ENCODE results near the gene SYF2. TPM values are rescaled to one million over a fixed set of nuclear protein-coding genes. Genes with fewer than 3 reads are reported as not detected.

Gene SYF2
- total and polyA plus RNA-seq, 2 experiments from 2014 or later = 24.6 to 82.6 TPM

DNA sequence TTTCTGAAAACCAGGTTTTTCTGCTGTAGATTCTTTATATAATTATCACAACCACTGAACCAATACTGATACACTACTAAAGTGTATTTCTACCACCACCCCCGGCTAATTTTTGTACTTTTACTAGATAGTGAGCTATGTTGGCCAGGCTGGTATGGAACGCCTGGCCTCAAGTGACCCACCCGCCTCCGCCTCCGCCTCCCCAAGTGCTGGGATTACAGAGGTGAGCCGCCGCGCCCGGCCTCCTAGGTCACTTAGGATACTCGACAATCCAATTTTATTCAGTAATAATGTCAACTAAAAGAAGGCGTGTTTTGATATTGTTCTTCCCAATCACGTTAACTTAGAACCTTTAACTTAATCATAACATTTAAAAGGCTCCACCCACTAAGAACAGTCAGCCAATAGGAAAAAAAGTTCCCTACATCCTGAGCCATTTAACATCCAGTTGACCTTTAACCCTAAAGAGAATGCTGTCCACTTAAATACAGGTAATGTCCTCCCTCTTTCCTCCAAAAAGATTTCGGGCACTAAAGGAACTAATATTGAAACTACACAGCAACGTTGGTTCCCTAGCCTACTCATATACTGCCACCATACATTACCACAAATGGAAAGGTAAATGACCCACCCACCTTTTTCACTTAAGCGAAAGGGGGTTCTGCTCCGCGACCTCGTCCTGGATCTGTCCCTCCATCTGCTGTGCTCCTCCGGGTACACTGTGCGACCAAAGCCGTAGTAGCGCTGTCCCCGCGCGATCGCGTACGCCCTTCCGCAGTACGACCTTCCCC lies 13.7 kb upstream of the SYF2 start:
- no peaks in the 10 kb centered on the region; the same call in 1 of the 3 replicates for H3K9me3 Mint-ChIP-seq
- peaks cover 12% of the 10 kb centered on the region for H3K4me1 Mint-ChIP-seq
- H3K27ac ChIP-seq (ENCODE audit: low read depth) = no peak overlapping the region
- peak overlapping the region; percentile 75 for H3K4me3 ChIP-seq
- H3K9me2 ChIP-seq (ENCODE audit: insufficient read depth) = no peaks in the 10 kb centered on the region
- peak; percentile 63 for DNase-seq (ENCODE audit: low spot score)
- peak; percentile 6; the same call in 1 of the 3 replicates for ATAC-seq
- H3K27ac Mint-ChIP-seq = peak overlapping the region; percentile 97
- no peak for TF ChIP-seq NANOG (IDR thresholded peaks at IDR 0.05; ENCODE audit: borderline replicate concordance)
- TF ChIP-seq POLR2AphosphoS5 (IDR thresholded peaks at IDR 0.05; ENCODE audit: low read depth) = peak; percentile 42; the same call in 1 of the 2 replicates
- H3K4me2 ChIP-seq = peak overlapping the region; percentile 73
- peaks cover 31% of the 10 kb centered on the region for H3K79me2 ChIP-seq (replicated peaks; ENCODE audit: insufficient read depth)
- peaks cover 34% of the 10 kb centered on the region for H3K36me3 ChIP-seq (ENCODE audit: insufficient read depth)
- H3K36me3 Mint-ChIP-seq (ENCODE audit: low read depth) = peaks cover 54% of the 10 kb centered on the region
- no peaks in the 10 kb centered on the region for H3K27me3 ChIP-seq (ENCODE audit: insufficient read depth)
- peaks cover 11% of the 10 kb centered on the region for H3K27me3 Mint-ChIP-seq (ENCODE audit: insufficient read depth, low read depth, poor library complexity)
- peaks cover 4% of the 10 kb centered on the region; the same call in 1 of the 2 replicates for H3F3A ChIP-seq (replicated peaks; ENCODE audit: low read depth)
- peak overlapping the region; percentile 89 for H3K4me3 Mint-ChIP-seq
- H4K20me1 ChIP-seq (replicated peaks; ENCODE audit: insufficient read depth) = peaks cover 4% of the 10 kb centered on the region
- 0 out of 2 replicates have a peak overlapping the region, but pooled peaks have one; percentile 45 for H2AFZ ChIP-seq
- no peaks in the 10 kb centered on the region; the same call in 1 of the 2 replicates for H3K4me1 ChIP-seq (ENCODE audit: insufficient read depth)

DNA sequence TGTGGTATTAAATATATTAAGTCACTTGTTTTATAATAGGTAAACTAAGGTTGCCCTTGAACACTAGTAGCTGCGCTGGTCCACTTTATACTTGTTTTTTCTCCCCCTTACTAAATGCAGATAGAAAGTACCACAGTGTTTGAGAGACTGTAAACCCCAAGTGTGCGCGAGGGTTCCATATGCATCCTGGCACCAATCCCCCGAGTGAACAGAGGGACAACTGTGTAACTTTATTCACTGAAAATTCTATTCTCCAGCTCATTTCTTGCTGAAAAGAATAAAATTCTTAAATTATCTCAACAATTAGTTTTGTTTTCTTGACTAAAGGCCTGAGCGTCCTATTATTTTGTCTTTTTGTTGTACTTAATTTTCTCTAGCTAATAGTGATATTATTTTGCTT lies 13.1 kb upstream of the SYF2 start:
- no peaks in the 10 kb centered on the region for H3K27me3 ChIP-seq (ENCODE audit: insufficient read depth)
- H3F3A ChIP-seq (replicated peaks; ENCODE audit: low read depth) = peaks cover 9% of the 10 kb centered on the region
- peaks cover 34% of the 10 kb centered on the region for H3K36me3 ChIP-seq (ENCODE audit: insufficient read depth)
- Mint-ChIP-seq H3K27ac (peak overlapping the region; percentile 79; the same call in 1 of the 2 replicates), H3K36me3 (ENCODE audit: low read depth) (peaks cover 54% of the 10 kb centered on the region), H3K4me3 (peak overlapping the region; percentile 89), H3K4me1 (peaks cover 12% of the 10 kb centered on the region), H3K27me3 (ENCODE audit: insufficient read depth, low read depth, poor library complexity) (peaks cover 15% of the 10 kb centered on the region), H3K9me3 (no peaks in the 10 kb centered on the region; the same call in 1 of the 3 replicates)
- peak overlapping the region; percentile 73 for H3K4me2 ChIP-seq
- ATAC-seq = no peak
- peaks cover 4% of the 10 kb centered on the region for H4K20me1 ChIP-seq (replicated peaks; ENCODE audit: insufficient read depth)
- peaks cover 6% of the 10 kb centered on the region for H3K4me1 ChIP-seq (ENCODE audit: insufficient read depth)
- no peak overlapping the region for H2AFZ ChIP-seq
- no peak overlapping the region for H3K27ac ChIP-seq (ENCODE audit: low read depth)
- no peak for TF ChIP-seq EZH2 (IDR thresholded peaks at IDR 0.05; ENCODE audit: low read depth, unreplicated experiment)
- H3K4me3 ChIP-seq = peak overlapping the region; percentile 75
- H3K9me2 ChIP-seq (ENCODE audit: insufficient read depth) = no peaks in the 10 kb centered on the region
- no peak for DNase-seq (ENCODE audit: low spot score)
- H3K79me2 ChIP-seq (replicated peaks; ENCODE audit: insufficient read depth) = peaks cover 31% of the 10 kb centered on the region

DNA sequence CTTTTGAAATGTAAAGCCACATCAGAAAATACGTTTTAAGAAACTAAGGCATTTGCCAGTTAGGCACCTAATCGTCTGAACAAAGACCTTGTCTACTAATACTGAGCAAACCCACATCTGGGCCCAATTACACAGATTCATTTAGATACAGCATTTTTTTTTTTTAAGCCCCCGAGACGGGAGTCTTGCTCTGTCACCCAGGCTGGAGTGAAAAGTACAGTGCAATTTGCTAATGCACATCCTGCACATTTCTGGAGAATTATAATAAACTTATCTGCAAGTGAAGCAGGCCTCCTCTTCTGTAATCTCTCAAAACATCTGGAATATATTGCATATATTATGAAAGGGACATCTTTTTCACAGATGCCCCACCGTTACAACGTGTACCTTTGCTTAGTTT lies 11.6 kb upstream of the SYF2 start:
- ATAC-seq (no peak), DNase-seq (ENCODE audit: low spot score) (no peak)
- H3K36me3 ChIP-seq (ENCODE audit: insufficient read depth) = peaks cover 34% of the 10 kb centered on the region
- peaks cover 15% of the 10 kb centered on the region for H3F3A ChIP-seq (replicated peaks; ENCODE audit: low read depth)
- no peak overlapping the region for H3K4me3 ChIP-seq
- peaks cover 19% of the 10 kb centered on the region for H3K27me3 Mint-ChIP-seq (ENCODE audit: insufficient read depth, low read depth, poor library complexity)
- peaks cover 31% of the 10 kb centered on the region for H3K79me2 ChIP-seq (replicated peaks; ENCODE audit: insufficient read depth)
- H3K4me2 ChIP-seq = no peak overlapping the region
- H3K4me3 Mint-ChIP-seq = no peak overlapping the region
- H4K20me1 ChIP-seq (replicated peaks; ENCODE audit: insufficient read depth) = peaks cover 4% of the 10 kb centered on the region
- no peak overlapping the region for H3K27ac Mint-ChIP-seq
- H3K27me3 ChIP-seq (ENCODE audit: insufficient read depth) = no peaks in the 10 kb centered on the region
- peaks cover 54% of the 10 kb centered on the region for H3K36me3 Mint-ChIP-seq (ENCODE audit: low read depth)
- no peaks in the 10 kb centered on the region; the same call in 1 of the 3 replicates for H3K9me3 Mint-ChIP-seq
- peaks cover 12% of the 10 kb centered on the region for H3K4me1 Mint-ChIP-seq
- no peak overlapping the region for H3K27ac ChIP-seq (ENCODE audit: low read depth)
- H3K4me1 ChIP-seq (ENCODE audit: insufficient read depth) = peaks cover 10% of the 10 kb centered on the region
- H2AFZ ChIP-seq = no peak overlapping the region
- H3K9me2 ChIP-seq (ENCODE audit: insufficient read depth) = no peaks in the 10 kb centered on the region
- TF ChIP-seq EZH2 (IDR thresholded peaks at IDR 0.05; ENCODE audit: low read depth, unreplicated experiment) (no peak), JUNB (IDR thresholded peaks at IDR 0.05; ENCODE audit: unreplicated experiment) (no peak), CREB1 (CRISPR knock-in tag; IDR thresholded peaks at IDR 0.05; ENCODE audit: low read depth) (no peak), NANOG (IDR thresholded peaks at IDR 0.05; ENCODE audit: borderline replicate concordance) (no peak), ZNF331 (CRISPR knock-in tag; IDR thresholded peaks at IDR 0.05; ENCODE audit: low read depth) (no peak), ZNF114 (CRISPR knock-in tag; IDR thresholded peaks at IDR 0.05) (no peak), POLR2AphosphoS5 (IDR thresholded peaks at IDR 0.05; ENCODE audit: low read depth) (no peak), CTCF (conservative IDR thresholded peaks at IDR 0.05; ENCODE audit: low read depth in 2 of 2) (no peak)
- TF ChIP-seq, protein P1, sequence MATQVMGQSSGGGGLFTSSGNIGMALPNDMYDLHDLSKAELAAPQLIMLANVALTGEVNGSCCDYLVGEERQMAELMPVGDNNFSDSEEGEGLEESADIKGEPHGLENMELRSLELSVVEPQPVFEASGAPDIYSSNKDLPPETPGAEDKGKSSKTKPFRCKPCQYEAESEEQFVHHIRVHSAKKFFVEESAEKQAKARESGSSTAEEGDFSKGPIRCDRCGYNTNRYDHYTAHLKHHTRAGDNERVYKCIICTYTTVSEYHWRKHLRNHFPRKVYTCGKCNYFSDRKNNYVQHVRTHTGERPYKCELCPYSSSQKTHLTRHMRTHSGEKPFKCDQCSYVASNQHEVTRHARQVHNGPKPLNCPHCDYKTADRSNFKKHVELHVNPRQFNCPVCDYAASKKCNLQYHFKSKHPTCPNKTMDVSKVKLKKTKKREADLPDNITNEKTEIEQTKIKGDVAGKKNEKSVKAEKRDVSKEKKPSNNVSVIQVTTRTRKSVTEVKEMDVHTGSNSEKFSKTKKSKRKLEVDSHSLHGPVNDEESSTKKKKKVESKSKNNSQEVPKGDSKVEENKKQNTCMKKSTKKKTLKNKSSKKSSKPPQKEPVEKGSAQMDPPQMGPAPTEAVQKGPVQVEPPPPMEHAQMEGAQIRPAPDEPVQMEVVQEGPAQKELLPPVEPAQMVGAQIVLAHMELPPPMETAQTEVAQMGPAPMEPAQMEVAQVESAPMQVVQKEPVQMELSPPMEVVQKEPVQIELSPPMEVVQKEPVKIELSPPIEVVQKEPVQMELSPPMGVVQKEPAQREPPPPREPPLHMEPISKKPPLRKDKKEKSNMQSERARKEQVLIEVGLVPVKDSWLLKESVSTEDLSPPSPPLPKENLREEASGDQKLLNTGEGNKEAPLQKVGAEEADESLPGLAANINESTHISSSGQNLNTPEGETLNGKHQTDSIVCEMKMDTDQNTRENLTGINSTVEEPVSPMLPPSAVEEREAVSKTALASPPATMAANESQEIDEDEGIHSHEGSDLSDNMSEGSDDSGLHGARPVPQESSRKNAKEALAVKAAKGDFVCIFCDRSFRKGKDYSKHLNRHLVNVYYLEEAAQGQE (IDR thresholded peaks at IDR 0.05; ENCODE audit: unreplicated experiment) = no peak
